Measurements from ENCODE around the gene RPS29.
A peak's percentile ranks its signal among the peaks of the same experiment; 100 is the strongest.
"Not testable (repeated sequence)": the region's sequence is repeated elsewhere in the genome, so short reads cannot be mapped to it uniquely, and the experiment has no call there.

Gene RPS29

DNA sequence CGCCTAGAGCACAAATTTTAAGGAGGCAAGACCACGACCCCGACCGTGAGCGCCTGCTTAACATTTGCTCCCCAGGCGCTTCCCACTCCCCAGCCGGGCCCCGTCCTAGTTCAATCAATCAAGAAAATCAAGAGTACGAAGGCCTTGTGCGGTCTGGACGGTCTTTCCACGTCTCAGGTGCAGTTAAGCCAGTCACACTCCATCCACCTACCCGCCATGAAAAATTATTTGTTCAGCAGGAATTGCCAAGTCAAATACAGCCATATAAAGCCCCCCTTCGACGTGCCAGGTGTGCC is 12.0 kb upstream of the RPS29 start:
- no peak for DNase-seq

DNA sequence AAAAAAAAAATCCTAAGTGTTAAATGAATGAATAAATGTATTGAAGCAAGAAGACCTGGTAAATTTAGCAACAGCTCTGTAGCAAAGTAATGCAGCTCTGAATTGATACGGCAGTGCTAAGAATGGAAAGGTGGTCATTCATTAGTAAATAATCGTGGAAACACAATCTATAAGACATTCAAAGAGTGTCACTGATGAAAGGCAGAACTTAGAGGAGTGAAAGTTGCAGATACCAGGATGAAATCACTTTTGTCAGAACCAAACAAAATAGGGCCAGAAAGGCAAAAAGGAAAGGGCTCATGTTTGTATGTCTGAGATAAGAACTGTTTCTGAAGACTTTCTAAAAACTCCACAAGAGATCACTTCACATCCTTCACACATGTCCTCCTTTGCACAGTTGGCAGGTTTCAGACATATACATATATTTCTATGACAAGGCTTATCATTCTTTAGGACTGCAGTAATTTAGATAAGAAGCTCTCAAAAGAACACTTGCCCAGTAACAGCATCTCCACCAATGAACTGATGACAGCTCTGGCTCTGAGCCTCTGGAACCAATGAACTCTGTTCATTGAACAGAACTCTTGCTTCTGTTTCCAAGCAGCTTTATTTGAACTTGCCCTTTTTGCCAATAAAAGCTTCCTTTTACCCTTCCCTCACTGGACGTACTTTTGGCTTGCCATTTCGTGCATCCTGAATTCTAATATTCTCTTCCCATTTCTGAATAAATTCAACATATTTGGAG is 8.3 kb upstream of the RPS29 start:
- no peak for DNase-seq

DNA sequence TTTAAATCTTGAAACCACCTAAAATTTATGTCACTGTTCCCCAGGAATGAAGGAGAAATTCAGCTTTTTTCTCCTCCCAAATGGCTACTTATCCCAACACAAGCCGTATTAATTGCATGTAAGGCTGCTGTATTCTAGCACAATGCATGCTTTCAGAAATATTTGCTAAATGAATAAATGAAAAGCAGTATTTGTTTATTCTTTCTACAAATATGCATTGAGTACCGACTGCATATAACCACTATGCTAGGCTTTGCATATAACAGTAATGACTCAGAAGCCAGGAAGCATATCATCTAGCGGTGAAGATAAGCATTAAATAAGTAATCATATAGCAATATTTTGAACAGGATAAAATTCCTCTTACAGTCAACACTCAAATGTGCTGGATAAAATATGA is 6.8 kb upstream of the RPS29 start:
- no peak for DNase-seq

DNA sequence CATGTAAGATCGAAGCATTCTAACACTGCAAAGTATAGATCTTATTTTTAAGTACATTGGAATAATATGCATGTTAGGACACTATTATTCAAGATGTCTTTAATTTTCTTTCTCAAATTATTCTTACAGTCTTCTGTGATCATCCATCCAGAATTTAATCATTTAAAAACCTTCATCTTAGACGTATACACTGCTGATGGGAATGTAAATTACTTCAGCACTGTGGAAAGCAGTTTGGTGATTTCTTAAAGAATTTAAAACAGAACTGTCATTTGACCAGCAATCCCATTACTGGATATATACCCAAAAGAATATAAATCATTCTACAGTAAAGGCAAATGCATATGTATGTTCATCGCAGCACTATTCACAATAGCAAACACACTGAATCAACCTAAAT is 3.2 kb upstream of the RPS29 start:
- DNase-seq = no peak

DNA sequence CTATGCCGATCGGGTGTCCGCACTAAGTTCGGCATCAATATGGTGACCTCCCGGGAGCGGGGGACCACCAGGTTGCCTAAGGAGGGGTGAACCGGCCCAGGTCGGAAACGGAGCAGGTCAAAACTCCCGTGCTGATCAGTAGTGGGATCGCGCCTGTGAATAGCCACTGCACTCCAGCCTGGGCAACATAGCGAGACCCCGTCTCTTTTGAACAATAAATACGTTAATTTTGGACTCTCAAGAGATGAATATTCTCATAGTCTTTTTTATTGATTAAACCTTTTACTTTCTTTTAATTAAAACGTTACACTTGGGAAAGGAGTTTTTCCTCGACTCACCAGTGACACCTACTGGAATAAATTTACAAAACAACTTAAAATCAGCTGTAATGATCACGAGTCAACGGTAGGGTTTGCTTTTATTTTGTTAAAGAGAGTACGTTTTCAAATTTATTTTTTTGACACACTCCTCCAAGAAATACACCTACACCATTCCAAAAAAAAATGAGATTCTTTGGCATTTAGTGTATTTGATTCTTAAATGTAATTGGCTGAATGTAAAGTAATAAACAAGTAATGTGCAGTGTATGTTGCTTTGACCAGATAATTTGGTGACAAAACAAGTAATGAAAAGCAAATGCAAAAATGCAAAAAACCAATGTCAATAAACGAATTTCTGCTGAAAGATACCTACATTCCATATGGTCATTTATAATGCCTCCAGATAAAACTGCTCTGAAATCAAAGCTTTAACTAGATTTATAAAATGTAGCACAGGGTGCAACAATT is 687 bp upstream of the RPS29 start:
- peak in 1 of 4 experiments; percentile 39 for DNase-seq

DNA sequence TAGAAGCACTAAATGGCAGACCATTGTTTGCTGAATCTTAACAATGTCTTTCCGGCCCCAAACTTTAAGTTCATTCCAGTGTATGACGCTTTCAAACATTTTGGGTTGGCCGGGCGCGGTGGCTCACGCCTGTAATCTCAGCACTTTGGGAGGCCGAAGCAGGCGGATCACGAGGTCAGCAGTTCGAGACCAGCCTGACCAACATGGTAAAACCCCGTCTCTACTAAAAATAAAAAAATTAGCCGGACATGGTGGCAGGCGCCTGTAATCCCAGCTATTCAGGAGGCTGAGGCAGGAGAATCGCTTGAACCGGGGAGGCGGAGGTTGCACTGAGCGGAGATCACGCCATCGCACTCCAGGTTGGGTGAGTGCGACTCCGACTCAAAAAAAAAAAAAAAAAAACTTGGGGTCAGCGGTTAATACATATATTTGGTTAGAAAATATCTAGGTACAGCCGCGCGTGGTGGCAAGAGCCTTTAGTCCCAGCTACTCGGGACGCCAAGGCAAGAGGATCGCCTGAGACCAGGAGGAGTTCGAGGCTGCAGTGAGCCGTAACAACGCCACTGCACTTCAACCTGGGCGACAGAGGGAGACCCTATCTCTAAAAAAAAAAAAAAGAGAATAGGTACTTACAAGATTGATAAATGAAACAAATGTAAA is 1.1 kb downstream of the RPS29 start:
- not testable (repeated sequence) for DNase-seq

DNA sequence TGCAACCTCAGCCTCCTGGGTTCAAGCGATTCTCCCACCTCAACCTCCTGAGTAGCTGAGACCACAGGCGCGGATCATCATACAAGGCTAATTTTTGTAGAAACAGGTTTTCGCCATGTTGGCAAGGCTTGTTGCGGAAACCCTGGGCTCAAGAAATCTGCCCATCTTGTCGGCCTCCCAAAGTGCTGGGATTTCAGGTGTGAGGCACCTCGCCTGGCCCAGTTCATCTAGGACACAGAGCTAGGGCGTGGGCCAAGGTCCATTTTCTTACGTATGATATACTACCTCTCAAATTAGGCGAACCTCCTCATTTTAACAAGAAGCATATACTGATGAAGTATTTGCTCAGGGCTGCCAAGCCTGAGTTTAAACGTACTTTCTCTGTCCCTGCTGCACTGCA is 2.1 kb downstream of the RPS29 start:
- DNase-seq = no peak

DNA sequence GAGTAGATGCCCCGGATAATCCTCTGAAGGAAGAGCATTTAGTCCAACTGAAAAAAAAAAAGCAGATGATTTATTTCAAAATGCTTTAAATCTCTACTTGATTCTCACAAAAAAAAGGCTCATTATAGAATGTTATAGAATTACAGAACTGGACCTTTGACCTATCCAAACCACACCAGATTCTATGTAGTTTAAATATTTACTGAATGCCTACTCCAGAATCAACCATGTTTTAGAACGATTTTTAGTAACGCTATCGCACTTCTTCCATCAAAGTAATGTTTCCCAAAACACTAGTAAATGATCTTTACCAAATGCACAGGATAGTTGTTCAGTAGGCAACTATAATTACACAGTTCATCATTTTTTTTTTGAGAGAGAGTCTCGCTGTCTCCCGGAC is 2.6 kb downstream of the RPS29 start:
- DNase-seq = no peak

DNA sequence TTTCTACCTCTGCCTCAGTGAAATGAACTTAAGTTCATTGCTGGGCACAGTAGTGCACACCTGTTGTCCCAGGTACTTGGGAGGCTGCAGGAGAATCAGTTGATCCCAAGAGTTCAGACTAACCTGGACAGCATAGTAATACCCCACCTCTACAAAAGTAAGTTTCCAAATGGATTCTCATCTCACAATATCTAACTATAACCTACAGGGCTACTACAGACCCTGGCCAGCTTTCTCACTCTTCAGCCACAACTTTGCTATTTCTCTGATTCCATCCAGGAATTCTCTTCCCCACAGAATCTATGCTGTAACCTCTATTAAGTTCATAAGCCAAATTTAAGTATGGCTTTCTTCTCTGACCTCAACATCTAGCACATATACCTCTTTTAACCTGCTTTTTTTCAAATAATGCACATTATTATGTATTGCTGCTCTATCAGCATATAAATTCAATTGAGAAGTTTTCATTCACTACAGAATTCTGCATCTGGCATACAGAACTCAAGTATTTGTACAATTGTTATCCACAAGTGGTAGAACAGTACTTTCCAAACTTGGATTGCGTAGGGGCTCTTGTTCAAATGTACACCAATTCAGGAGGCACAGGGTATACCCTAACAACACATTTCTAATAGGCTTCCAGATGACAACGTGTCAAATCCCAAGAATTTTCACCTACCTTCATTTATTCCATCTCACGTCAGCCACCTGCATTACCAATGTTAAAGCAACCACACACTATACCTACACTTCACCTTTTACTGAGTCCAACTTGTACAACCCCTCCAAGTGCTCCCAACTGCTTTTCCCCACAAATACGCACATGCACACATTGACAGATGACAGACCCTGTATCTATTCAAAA is 3.8 kb downstream of the RPS29 start:
- no peak for DNase-seq

DNA sequence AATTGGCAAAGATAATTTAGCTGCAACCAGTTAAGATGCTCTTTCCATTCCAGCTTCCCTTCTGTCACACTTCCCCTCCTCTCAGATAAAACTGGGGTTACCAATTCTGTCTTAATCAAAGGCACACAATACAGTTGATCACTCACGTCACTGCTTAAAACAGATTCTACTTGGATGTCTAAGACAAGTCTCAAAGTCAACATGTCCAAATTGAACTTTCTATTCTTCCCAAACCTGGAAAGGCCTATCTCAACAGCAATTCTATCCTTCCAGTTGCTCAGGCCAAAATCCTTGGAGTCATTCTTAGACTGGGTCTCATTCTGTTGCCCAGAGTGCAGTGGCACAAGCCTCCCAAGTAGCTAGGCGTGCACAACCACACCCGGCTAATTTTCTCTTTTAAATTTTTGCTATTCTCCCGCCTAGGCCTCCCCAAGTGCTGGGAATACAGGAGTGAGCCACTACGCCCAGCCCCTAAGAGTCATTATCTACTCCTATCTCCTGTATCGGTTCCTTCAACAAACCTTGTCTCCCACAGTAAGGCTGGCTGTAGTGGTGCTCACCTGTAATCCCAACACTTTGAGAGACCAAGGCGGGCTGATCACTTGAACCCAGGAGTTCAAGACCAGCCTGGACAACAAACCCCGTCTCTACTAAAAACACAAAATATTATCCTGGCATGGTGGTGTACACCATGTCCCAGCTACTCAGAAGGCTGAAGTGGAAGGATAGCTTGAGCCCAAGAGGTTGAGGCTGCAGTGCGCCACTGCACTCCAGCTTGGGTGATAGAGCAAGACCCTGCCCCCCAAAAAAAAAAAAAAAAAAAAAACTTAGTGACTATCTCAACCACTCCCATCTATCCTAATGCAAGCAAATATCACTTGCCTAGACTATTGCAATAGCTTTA is 4.7 kb downstream of the RPS29 start:
- DNase-seq = no peak

DNA sequence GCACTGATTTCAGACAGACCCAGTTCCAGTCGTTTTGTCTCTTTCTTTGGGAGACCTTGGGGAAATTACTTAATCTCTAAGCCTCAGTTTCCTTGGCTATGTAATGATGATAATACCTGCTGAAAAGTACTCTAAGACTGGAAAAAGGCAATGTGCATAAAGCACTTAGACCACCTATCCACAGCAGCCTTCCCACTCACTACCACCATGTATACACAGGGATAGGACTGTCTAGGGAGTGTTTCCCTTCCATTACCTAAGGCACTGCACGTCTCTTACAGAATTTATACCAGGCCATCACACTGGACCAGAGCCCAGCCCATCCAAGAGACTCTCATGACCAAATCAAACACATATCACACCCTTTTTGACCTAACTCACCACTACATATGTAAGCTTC is 6.3 kb downstream of the RPS29 start:
- no peak for DNase-seq

DNA sequence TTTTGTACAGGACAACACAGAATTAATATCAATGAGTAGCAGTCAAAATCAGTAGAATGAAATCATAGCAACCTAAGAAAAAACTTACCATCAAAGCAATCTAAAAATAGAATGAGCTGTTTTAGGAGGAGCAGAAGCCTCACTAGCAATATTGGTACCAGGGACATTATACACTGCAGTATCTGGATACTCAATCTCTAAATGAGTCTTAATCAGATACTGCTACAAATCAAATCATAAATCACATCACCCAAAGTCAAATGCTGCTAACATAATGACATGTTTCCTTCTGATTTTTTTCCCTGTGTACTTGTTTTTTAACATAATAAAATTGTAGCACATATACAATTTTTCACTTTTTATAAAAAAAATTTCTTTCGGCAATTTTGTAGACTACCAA is 8.0 kb downstream of the RPS29 start:
- DNase-seq = no peak

DNA sequence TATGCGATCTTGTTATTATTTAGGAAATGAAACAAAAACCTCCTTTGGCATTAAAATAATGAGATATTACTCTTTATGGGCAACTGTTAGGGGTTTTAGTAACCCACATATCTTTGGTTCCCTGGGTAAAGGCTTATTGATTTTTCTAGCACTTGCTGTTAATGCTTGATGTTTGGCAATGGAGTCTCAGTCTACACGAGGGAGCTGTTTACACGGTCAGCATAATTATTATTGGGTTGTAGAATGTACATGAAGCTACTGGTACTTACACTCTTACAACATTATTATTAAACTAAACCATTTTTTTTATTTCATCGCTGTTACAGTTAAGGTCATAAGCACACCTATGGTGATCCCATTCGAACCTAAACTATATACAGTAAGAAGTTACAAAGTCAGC is 12.1 kb downstream of the RPS29 start:
- no peak for DNase-seq

DNA sequence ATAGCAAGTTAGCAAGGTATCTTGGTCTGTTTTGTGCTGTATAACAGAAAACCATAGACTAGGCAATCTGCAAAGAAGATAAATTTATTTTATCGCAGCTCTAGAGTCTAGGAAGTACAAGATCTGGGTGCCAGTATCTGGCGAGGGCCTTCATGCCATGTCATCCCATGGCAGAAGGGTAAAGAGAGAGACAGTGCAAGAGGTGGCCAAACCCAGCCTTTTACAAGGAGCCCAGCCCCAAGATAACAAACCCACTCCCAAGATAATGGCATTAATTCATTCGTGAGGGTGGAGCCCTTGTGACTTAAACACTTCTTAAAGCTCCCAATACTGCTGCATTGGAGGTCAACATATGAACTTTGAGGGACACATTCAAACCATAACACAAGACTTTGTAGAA is 16.9 kb downstream of the RPS29 start:
- DNase-seq = no peak

DNA sequence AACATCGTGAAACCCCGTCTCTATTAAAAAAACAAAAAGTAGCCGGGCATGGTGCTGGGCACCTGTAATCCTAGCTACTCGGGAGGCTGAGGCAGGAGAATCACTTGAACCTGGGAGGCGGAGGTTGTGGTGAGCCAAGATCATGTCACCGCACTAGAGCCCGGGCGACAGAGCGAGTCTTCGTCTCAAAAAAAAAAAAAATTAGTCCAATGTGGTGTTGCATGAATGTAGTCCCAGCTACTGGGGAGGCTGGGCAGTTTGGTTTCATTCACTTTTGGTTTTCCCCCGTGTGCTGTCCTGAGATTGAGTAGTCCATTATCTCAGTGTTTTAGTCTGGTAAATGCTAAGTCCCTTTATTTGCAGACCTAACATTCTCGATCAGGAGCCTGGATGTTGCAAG is 19.5 kb downstream of the RPS29 start:
- DNase-seq = no peak

DNA sequence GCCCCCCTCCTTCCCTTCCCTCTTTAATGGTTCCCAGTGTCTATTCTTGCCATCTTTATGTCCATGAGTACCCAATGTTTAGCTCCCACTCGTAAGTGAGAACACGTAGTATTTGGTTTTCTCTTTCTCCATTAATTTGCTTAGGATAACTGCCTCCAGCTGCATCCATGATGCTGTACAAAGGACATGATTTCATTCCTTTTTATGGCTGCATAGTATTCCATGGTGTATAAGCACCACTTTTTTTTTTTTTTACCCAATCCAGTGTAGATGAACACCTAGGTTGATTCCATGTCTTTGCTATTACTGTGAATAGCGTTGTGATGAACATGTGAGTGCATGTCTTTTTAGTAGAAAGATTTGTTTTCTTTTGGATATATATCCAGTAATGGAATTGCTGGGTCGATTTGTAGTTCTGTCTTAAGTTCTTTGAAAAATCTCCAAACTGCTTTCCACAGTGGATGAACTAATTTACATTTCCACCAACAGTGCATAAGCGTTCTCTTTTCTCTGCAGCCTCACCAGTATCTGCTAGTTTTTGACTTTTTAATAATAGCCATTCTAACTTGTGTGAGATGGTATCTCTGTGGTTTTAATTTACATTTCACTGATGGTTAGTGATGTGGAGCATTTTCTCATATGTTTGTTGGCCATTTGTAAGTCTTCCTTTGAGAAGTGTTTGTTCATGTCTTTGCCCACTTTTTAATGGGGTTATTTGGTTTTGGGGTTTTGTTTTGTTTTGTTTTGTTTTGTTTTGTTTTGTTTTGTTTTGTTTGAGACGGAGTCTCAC is 26.0 kb downstream of the RPS29 start:
- no peak for DNase-seq

DNA sequence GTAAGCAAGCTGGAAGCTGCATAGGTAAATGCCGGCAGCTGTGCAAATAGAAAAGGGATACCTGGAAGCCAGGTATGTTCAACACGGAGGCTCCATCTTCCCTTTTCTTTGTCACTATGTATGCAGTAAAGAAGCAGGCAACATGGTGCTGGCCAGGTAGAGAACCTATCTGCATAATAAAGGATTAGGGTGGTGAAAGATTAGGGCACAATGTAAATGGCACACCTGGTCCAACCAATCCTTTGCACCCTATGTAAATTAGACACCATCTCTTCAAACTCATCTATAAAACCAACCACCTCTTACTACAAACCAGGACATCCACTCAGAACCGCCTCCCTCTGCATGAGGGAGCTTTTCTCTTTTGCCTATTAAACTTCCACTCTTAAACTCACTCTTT is 32.3 kb downstream of the RPS29 start:
- DNase-seq = no peak

DNA sequence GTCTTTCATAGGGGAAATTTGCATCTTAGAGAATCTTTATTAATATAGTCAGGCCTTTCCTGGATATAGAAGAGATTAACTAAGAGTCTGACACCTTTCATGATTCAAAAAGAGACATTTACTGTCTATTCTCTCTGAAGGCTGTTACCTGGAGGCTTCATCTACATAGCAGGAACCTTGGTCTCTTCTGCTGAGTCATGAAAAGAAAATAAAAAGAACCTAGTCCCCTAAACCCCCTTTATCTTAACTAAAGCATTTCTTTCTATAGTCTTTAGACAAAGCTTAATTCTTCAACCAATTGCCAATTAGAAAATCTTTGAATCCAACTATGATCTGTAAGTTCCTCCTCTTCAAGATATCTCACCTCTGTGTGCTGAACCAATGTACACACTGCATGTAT is 33.1 kb downstream of the RPS29 start:
- no peak for DNase-seq

DNA sequence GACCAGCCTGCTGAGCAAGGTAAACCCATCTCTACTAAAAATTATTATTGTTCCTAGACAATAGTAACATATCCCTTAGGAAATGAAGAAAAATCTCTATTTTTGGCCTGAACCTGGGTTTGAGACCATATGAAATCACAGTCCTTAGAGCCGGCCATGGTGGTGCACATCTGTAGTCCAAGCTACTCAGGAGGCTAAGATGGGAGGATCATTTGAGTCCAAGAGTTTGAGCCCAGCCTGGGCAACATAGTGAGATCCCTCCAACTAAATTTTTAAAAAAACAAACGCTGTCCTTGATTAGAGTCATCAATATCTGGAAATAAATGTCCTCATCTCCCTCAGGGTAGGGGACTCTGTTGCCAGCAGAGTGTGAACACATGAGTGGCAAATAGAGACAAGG is 34.6 kb downstream of the RPS29 start:
- DNase-seq = no peak

DNA sequence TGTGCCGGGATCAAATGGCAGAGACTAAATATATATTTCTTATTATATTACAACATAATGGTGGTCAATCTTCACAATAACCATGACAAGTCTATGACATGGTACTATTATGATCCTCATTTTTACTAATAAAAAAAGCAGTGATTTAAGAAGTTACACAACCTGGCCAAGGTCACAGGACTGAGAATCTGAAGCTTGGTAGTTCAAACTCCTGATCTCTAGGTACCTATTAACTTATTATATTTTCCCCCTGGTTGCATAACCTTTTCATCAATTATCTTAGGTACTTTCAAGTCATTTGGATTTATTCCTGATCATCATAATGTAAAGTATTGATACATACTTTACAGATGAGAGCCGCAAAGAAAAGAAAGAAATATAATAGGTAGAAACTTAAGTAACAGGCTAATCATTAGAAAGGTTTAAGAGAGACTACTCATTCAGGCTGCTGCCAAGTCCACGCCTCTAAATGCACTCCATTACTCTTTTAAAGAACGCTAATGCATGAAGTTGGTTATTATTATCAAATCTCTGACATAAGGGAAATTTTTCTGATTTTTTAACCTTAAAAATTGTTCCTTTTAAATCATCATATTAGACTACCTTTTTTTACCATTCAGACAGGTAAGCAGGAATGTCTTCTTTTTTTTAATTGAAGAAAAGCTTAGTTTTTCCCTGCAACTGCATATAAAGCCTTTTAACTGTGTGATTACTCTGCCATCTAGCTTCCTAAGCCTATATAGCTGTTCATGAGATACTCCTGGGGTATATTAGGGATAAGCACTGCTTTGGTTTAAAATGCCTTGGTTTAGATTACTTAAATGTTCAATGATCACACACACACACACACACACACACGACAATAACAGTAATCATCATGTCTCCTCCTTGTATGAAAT is 35.6 kb downstream of the RPS29 start:
- no peak for DNase-seq
